Smooth muscle cell of the brain vasculature (primary cell): ENCODE measurements around the gene EGFLAM.
A peak's percentile ranks its signal among the peaks of the same experiment; 100 is the strongest.

Experiments used
- DNase-seq: peaks from one replicate; pipeline ENCODE4 v3.0.0-alpha.2; 2012; ENCODE audit warnings: low read depth, low spot score

Gene EGFLAM

DNA sequence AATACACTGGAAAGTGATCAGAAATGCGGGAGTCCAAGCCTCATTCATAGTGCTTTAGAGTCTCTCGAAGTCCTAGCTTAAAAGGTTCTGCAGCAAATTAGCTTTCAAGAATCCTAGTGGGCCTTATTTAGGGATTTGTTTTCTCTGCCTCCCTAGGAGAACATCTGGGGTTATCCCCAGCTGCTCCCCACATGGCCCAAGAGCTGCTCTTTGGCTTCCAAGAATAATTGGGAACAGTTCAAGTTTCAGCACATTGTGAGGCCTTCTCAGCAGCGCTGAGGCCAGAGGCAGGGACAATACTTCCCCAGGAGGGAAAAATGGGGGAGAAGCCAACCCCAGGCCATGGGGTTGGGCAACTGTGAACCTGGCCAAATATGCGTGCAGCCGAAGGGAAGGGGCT is 189.4 kb downstream of the EGFLAM start:
- DNase-seq, result no peak

DNA sequence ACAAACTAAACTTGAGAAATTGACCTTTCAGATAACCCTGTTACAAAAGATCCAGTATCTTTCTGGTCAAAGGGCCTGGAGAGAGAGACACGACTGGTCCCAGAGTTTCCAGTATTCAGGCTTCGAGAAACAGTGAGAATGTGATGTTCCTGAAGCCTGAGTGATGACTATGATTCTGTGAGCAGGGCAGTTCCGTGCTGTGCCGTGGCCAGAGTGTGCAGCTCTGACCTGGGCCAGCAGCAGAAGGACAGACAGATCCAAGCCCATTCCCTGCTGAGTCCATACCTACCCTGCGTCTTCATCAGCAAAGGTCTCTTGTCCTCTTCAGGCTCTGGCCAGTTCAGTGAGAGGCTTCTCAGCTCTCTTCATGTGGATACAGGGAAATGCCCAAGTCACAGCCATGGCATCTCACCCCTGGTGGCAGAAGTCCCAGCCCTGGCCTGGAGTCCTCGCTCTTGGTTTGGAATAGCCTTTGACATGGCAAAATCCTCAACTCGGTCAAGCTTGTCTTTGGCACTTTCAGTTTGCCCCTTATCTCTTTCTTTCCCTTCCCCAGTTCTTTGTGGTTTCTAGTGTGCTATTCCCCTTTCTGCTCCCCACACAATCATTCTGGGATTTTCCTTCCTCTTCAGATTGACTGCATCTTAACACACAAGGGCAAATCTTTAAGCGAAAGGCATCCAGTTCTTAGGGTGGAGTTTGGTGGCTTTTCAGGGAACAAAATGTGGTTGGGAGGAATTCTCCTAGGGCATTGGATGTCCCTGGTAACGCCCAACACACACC is 190.4 kb downstream of the EGFLAM start:
- DNase-seq, result no peak

DNA sequence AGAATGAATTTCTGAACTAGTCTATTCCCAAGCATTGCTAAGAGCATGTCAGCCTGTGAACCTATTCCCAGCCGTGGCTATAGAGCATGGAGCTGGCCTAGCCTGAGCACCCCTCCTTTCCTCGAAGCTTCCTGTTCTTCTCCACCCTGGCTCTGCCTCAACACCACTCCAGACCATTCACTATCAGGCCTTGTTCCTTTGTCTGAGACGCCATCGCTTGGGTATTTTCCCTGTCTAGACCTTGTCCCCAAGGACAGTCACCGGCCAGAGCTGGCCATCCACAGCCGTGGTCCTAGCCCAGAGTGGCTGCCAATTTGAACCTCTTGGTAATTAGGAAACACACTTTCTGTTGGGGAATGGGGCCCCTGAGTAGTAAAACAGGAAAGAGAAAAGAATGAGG is 192.3 kb downstream of the EGFLAM start:
- DNase-seq, result no peak

DNA sequence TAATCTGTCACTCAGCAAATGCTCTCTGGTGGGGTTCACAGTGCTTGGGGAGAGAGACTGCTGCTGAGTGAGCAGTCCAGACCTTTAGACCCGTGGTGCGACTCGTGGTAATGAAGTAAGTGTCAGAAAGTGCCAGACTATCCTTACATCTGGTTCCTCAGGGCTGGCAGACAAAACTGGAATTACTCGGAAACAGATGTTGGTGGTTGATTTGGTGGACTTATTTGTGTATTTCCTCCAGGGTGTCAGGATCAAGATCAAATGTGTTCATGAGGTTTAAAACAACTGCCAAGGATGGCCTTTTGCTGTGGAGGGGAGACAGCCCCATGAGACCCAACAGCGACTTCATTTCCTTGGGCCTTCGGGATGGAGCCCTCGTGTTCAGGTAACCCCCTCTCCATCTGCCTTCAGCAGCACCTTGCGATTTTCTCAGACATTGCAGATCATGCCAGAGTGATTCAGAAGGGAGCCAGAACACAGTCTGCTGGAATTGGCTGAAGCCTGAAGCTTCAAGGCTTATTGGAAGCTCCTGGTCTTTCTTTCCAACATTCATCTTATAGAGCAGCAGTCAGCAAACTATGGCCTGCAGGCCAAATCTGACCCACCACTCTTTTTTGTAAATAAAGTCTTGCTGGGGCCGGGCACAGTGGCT is 192.8 kb downstream of the EGFLAM start:
- no peak for DNase-seq

DNA sequence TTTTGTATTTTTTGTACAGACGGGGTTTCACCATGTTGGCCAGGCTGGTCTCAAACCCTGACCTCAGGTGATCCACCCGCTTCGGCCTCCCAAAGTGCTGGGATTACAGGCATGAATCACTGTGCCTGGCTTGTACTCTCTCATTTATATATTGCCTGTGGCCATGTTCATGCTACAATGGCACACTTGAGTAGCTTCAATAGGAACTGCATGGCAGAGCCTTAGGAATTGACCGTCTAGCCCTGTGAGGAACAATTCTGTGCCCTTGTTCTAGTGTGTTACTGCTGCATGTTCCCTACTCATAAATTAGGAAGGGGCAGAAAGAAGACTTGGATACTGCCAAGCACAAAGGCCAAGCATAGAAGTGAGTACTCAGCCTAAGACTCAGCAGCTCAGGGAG is 193.8 kb downstream of the EGFLAM start:
- DNase-seq, result no peak

DNA sequence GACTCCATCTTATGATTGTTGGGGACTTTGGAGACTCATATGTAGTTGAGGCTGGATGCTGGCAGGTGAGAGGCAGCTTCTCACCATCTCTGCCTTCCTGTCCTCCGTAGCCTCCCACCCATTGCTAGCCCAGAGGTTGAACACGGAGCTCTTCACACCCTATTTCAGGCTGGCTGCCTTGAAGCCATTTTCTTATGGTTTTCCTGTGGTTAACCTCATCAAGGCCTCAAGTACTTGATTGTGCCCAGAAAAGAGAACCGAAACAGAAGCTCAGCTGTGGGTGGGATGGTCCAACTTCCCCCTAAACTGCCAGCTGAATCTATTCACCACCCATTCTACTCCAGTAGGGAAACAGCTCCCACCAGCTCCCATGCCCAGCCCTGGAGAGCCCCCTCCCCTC is 195.1 kb downstream of the EGFLAM start:
- no peak for DNase-seq

DNA sequence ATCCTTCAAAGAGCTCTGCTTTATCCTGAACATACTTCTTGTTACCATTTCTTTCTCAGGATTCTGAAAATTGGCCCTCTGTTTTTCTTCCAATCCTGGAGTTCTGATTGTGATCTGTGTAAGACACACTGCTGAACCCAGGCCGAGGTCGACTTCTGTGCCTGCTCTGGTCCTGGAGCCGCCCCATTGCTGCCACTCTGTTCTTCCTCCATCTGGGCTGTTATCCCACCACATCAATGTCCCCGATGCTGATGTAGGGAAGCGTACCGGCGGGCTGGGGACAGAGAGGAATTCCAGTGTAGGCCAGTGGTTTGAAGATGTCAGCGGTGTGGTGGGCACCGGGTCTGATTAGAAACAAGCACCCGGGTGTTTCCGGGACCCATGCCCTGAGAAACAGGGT is 195.6 kb downstream of the EGFLAM start:
- no peak for DNase-seq

DNA sequence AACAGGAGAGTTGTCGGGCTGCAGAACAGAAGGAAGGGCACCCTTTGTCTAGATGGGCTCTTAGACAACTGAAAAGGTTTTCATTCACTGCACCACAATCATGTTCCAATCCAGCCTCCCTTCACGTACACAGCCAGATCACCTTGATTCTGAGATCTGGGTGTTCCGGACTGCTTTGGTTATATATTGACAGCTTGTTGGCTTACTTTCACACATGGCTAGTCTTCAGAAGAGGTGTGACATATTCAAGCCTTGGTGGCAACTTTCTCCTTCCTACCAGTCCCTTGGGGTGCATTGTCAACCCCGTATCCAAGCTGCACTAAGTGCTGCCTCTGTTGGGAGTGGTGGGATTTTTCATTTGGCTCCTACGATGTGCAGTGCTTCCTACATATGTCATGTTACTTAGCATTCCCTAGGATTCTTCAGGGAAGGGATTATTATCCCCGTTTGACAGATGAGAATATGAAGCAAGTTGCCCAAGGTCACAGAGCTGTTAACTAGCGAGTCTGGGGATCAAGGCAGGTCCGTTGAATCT is 197.5 kb downstream of the EGFLAM start:
- no peak for DNase-seq

DNA sequence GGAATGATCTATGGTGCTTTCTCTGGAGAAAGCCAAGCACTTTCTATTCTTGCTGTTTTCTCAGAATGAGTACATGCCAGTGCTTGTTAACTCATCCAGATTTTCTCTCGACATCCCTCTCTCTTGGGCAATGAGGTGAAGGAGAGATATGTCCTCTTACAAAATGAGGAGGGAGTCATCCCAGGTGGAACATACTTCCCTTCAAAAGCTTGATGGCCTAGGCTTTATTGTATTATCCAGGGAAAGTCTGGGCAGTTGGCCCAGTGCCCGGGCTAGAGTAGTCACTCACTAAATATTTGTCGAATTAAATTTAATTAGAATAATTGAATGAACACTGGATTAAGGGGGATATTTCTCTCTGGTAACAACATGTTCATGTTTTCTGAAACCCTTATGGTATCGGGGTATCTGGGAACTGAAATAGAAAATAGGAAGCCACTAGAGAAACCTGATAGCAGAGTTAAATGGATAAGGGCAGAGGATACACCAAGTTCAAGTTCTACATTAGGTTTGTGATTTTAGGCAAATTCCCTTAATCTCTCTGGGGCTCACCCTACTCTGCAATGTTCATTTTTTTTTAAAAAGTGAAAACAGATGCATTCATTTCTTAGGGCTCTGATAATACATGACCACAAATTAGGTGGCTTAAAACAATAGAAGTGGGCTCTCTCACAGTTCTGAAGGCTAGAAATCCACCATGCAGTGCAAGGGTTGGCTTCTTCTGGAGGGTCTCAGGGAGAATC is 198.5 kb downstream of the EGFLAM start:
- no peak for DNase-seq

DNA sequence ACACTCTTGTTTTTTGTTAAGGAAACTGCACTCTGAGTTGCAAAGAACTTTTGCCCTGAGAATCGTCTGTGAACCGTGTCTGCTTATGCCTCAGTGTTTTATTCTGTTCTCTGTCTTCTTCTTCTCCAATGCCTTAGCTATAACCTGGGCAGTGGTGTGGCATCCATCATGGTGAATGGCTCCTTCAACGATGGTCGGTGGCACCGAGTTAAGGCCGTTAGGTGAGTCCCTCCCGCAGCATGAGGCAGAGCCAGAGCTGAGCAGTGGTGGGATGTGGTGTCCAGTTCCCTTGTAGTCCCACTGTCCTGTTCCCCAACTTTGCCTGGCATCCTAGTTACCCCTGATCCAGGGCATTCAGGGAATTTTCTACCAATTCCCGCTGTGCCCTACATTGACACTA is 199.8 kb downstream of the EGFLAM start:
- DNase-seq, result no peak

DNA sequence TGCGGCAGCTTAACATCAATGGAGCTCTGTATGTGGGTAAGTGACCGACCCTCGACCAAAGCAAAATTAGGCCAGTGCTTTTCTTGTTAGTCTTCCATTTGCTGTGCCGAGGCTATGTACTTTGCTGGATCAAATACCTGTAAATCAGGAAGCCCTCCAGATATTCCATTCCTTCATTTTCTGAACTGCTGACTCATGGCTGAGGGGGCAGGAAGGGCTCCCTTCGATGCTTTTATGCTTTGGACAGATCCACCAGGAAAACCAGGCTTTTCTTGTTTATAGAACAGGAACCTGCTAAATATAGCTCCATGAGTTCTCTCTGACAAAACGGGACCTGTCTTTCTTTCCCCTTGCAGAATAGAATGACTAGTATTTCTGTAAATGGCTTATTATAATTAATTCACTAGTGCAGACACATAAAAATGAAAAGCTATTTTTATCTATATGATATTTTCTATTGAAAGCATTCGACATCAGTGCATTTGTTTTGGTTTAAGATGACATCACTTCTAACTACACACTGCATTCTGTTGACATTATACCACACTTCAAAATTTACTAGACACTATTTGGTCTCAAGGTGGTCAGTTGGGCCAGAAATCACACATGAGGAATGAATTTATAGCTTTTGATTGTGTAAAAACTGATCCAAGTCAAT is 204.7 kb downstream of the EGFLAM start:
- DNase-seq, result no peak

DNA sequence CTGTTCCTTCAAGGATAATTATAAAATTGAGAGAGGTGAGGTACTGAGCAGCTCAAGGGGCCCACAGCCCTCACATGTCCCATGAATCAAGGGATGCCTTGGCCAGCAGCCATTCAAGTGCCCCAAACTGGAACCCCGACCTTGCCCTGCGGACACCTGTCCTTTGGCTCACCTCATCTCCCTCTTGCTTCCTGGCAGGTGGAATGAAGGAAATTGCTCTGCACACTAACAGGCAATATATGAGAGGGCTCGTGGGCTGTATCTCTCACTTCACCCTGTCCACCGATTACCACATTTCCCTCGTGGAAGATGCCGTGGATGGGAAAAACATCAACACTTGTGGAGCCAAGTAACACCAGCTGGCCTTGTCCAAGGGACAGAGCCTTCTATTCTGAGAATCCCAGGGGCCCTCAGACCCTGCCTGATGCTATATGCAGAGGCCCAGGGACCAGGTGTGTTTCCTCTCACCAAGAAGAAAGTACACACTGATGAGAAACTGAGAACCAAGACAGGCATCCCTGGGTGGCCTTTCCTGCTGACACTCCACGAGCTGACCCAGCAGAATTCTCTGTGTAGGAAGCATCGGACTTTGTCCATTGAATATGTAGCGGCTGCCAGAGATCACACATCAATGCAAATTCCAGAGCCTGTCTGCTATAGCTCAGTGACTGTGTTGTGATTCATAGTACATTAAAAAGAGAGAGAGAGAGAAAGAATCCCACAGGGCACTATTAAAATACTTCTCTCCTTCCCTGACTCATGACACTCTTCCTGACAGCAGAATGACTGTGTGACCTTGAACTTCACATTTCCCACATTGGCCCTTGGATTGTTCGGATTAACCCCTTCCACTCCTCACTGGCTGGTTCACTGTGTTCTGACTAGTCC is 205.5 kb downstream of the EGFLAM start:
- DNase-seq, result peak; percentile 72

DNA sequence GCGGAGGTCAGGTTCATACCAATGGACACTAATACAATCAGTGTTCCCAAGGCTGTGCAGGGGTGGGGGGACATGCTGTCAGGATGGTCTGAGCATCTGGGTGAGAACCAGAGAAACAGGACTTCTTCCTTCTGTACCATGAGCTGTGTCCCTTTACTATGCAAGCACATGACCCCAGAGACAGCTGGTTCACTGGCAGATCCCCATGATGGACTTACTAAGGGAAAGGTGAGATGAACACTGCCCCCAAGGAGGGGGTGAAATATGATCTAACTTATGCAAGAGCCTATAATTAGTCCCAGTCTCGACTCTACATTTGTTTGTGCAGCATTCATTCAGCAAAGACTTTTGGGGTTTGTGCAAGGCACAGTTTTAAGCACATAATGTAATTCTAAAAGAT is 206.7 kb downstream of the EGFLAM start:
- DNase-seq, result no peak

DNA sequence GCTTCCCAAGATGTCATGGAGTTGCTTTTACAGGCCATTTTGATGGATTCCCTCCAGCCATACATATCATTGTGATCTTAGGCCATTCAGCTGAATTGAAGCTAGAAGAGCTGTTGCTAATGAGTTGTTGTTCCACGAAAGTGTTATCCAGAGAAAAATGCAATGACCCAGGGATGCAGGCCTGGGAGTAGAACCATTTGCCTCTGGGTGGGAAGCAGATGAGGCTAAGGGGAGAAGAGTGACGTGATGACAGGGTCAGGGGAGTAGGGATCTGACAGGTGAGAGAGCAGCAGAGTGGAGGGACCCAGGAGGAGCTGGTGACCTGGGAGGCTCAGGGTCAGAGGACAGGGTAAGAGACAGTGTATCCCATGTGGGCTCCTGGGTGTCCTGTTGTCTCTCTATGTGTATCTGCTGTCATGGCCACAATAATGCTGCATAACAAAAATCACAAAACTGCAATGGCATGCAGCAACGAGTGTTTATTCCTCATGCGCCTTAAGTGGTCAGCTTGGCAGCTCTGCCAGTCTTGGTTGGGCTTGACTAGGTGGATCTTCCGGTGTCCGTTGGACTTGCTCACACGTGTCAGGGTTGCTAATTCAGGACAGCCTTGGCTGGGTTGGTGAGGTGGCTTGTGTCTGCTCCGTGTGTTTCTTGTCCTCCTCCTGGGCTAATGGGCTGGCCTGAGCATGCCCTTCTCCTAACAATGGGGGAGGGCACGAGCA is 207.5 kb downstream of the EGFLAM start:
- no peak for DNase-seq

DNA sequence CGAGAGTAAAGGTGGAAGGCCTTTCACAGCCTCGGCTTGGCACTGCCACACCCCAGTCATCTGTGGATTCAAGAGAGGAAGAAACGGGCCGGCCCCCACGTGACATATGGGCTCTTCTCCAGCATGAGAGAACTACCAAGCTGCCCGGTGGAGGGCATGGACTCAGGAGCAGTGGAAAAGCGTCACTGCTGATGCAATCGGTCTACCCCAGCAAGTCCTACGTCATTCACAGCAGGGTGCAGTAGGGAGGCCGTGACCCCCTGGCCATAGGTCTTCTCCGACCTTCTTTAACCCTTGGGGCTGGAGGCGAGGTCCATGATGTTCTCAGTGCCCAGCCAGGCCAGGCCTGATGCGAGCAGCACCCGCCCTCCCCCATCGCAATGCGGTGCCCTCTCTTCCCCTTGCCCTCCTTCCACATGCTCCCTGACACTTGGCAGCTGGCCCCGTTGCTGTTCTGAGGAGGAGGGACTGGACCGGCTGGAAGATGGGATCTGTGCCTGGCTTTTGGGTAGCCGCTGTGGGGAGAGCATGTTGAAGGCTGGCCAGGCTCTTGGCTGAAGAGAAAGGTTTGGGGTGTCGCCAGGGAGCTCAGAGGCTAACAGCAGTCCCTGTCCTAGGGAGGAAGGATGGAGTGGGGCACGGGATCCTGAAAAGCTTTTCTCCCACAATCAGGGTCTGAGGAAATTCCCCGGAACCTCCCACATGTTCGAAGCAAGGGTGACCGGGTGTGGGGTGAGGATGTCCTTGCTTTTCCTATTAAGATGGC is 208.2 kb downstream of the EGFLAM start:
- DNase-seq, result peak; percentile 73

DNA sequence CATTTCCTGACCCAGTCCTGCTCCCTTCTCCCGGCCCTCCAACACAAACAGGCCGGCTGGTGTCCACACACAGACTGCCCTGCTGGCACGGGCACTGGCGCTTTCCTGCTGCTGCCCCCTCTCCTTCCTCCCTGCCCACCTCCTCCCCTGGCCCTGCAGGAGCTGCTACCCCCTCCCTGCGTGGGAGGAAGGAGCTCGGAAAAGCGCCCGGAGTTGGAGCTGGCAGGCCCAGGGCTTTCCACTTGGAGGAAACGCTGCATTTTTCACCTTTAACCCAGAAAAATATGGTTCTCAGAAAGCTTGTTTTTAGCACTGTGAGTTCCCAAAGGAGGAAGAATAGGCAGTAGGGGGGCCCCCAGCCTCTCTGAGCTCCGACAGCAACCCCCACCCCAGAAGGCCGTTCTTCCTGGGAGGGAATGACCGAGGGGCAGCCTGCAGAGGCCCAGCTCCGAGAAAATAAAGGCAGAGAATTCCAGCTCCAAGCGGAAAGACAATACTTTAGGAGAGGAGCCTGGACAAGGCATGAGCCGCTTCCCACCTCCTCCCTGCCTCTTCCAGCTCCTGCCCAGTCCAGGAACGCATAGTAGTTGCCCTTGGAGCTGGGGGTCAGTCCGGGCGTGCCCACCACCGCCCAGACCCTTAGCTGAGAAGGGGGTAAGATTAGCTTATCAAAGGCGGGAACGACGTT is 209.1 kb downstream of the EGFLAM start:
- DNase-seq, result peak; percentile 76

DNA sequence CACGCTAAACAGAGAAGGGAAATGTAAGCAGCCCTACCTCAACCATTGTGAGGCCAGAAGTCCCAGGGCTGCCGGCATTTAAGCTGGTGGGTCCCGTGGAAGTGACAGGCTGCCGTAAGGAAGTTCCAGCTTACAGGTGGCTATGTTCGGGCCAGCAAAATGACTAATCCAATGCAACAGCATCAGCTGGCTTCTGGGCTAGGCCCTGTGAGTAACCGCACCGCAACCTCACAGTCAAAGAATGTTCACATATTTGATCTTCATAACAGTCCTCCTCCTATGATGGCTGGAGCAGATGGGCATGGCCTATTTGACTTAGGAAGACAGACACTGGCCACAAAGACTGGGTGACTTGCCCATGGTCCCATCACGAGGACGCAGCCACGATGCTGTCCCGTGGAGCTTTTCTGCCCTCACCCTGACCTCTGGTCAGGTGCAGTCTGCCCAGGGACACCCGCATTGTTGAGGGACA is 209.9 kb downstream of the EGFLAM start:
- peak; percentile 36 for DNase-seq

DNA sequence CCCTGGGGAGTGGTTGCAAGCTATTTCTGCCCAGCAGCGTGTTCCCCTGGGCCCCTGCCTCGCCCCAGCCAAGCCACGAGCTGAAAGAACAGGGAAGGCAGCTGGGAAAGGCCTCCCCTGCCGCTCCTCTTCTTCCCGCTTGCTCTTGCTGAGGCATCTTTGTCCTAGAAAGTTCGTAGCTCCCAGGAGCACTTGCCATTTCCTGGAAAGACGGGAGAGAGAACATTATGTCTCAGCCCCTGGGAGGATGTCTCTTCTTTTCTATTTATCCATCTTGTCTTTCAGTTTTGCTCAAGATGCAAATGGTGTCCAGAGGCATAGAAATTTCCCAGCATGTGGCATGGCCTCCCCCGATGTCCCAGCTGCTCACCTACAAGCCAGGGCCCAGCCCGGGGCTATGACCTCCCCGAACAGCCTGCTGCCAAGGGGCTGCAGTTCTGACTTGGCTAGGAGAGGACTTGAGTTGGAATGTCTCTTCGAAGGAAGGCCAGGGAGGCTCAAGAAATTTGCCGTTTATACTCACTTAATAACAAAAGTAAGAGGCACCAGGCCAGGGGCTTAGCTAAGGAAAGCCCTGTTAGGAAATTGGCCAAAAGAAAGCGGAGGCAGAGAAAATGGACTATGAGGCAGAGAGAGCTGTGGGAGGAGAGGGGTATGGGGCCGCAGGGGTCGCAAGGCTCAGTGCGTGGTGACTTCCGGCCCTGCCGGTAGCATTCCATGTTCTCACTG is 210.8 kb downstream of the EGFLAM start:
- DNase-seq, result peak; percentile 74
